OCI-LY3 (cell line): ENCODE data around the gene MSRB2.

Source experiments
- CTCF ChIP-seq: fragments of 200-600, 300-600 bp; sonication (generic); IDR thresholded peaks from 2 replicates; pipeline ENCODE4 v1.5.1; 2014; ENCODE audit warnings: antibody characterized with exemption, low read length, low read depth
- EZH2phosphoT487 ChIP-seq: fragments of 200-600 bp; shearing (Covaris generic); IDR thresholded peaks from 2 replicates; pipeline ENCODE4 v1.6.1; 2018; ENCODE audit warnings: antibody characterized with exemption, mixed run types, low read depth

DNA sequence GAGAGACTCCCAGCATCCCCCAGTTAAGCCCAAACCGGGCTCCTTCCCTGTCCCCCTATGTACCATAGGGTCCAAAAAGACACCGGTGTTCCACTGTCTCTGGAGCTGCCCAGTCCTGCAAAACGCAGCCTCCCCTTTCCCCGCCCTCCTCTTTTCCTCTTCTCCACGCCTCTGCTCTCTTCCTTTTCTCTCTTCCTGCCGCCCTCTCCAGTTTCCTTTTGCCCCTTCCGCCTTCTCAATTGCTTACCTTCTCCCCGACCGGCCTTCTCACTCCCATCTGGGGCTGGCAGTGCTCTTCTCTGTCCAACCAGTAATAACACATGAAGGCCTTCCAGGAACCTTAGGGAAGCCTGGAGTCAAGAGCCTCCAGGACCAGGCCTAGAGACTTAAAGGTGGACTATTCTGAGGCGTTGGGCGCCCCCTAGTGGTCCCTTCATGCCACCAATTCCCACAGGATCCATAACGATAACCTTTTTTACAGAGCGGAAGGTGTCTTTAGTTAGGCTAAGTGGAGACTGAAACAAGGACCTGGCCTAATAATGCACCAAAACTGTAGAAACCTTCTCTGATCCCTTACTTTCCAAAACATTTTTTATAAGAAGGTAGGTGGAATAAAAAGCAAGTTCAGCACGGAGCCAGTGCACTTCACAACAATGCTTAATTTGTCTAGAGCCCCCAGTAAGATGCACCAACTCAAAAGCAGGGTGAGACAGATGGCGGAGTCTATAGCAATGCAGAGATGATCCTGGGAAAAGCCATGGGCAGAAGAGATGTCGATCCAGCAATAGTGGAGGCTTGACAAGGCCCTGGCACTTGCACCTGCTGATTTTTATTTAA, 27.2 kb upstream of the MSRB2 start:
- TF ChIP-seq CTCF (peak; percentile 78), EZH2phosphoT487 (no peak)
